ENCODE measurements around the gene GSX2.

DNA sequence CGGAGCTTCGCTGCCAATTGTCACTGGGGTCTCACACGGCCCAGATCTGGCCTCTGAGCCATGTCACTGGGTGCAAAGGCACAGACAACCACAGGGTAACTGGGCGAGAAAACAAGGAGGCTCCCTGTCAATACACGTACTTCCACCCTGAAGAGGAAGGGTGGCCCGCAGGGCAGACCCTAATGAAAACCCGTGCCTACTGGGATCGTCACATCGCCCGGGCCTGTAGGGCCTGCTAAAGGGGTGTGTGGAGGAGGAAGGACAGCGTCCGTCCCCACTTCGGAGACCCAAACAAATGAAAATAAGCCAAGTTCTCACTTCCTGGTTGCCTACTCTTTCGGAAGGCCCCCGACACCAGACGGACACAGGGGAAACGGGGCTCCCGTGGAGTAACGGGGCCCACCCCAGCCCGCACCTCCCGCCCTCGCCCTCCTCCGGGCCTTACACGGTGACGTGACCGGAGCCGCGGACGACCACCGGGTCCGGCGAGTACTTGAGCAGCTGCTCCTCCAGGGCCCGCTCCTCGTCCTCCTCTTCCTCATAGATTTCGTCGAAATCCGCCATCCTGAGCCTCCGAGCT lies 36.1 kb upstream of the GSX2 start:
- no peak for TF ChIP-seq POLR2A (IDR thresholded peaks at IDR 0.05; ENCODE audit: low read length)
- TF ChIP-seq GATA1 (IDR thresholded peaks at IDR 0.05; ENCODE audit: low read depth, low read length) = no peak

Data from erythroblast (primary cell).